ENCODE data around the gene KCNN4.

KCNN4 gene

DNA sequence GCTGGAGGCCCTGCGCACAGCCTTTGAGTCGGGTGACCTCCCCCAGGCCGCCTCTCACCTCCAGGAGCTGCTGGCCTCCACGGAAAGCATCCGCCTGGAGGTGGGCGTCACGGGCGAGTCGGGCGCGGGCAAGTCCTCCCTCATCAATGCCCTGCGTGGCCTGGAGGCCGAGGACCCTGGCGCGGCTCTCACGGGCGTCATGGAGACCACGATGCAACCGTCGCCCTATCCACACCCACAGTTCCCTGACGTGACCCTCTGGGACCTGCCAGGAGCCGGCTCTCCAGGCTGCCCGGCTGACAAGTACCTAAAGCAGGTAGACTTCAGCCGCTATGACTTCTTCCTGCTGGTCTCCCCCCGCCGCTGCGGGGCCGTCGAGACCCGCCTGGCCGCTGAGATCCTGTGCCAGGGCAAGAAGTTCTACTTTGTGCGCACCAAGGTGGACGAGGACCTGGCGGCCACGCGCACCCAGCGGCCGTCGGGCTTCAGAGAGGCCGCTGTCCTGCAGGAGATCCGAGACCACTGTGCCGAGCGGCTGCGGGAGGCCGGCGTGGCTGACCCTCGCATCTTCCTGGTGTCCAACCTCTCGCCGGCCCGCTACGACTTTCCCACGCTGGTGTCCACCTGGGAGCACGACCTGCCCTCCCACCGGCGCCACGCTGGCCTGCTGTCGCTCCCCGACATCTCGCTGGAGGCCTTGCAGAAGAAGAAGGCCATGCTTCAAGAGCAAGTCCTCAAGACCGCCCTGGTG lies 62.0 kb downstream of the KCNN4 start:
- H3K27ac ChIP-seq, result no peak overlapping the region
- TF ChIP-seq, protein P1, sequence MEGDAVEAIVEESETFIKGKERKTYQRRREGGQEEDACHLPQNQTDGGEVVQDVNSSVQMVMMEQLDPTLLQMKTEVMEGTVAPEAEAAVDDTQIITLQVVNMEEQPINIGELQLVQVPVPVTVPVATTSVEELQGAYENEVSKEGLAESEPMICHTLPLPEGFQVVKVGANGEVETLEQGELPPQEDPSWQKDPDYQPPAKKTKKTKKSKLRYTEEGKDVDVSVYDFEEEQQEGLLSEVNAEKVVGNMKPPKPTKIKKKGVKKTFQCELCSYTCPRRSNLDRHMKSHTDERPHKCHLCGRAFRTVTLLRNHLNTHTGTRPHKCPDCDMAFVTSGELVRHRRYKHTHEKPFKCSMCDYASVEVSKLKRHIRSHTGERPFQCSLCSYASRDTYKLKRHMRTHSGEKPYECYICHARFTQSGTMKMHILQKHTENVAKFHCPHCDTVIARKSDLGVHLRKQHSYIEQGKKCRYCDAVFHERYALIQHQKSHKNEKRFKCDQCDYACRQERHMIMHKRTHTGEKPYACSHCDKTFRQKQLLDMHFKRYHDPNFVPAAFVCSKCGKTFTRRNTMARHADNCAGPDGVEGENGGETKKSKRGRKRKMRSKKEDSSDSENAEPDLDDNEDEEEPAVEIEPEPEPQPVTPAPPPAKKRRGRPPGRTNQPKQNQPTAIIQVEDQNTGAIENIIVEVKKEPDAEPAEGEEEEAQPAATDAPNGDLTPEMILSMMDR (conservative IDR thresholded peaks at IDR 0.05; ENCODE audit: low read depth, low read length), result no peak
- no peak overlapping the region for H3K9ac ChIP-seq
- no peaks in the 10 kb centered on the region for H3K79me2 ChIP-seq (ENCODE audit: insufficient read depth, low read depth)
- no peaks in the 10 kb centered on the region for H3K4me1 ChIP-seq (ENCODE audit: low read depth, poor library complexity, severe bottlenecking)
- H2AFZ ChIP-seq (ENCODE audit: low read depth), result no peak overlapping the region
- no peaks in the 10 kb centered on the region for H3K27me3 ChIP-seq (ENCODE audit: insufficient read depth, low read depth)
- H3K36me3 ChIP-seq (ENCODE audit: insufficient read depth), result no peaks in the 10 kb centered on the region
- H3K4me2 ChIP-seq, result no peak overlapping the region
- no peaks in the 10 kb centered on the region for H4K20me1 ChIP-seq (ENCODE audit: insufficient read depth)
- H3K4me3 ChIP-seq (IDR thresholded peaks at IDR 0.05; ENCODE audit: insufficient read depth, low read depth, low read length), result no peak overlapping the region
